Sigmoid colon (tissue), 3 donors: Measurements from ENCODE around the gene LRRC45.

Source experiments
- POLR2A ChIP-seq, 2 donors: fragments of 450-650 bp; IDR thresholded peaks; one replicate each; pipeline ENCODE4 v1.6.1; 2016; ENCODE audit warnings: antibody characterized with exemption in 2 of 2, mild to moderate bottlenecking in 2 of 2, moderate library complexity in 2 of 2
- TF ChIP-seq, protein P1 (sequence below), 4 experiments: fragments of 450-650 bp in 3 of 4; fragments of 200-600 bp in 1 of 4; IDR thresholded peaks; one replicate each; pipeline ENCODE4 v1.5.1; 2016 to 2019; ENCODE audit warnings: antibody characterized with exemption in 4 of 4, mild to moderate bottlenecking in 3 of 4, moderate library complexity in 2 of 4

DNA sequence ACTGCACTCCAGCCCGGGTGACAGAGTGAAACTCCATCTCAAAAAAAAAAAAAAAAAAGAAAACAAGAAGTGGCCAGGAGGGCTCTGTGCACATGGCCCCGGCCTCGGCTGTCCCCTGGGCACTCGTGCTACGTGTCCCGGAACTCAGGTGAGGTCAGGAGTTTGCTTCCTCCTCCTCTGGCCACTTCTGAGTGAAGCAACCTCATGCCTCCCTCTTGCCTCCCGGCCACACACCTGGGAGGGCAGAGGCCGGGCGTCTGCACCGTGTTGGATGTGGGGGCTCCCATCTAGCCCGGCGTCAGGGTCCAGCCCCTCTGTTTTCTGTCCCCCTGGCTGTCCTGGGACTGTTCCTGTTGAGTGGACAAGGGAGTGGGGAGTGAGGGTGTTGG lies 23.5 kb upstream of the LRRC45 start:
- TF ChIP-seq, protein P1, sequence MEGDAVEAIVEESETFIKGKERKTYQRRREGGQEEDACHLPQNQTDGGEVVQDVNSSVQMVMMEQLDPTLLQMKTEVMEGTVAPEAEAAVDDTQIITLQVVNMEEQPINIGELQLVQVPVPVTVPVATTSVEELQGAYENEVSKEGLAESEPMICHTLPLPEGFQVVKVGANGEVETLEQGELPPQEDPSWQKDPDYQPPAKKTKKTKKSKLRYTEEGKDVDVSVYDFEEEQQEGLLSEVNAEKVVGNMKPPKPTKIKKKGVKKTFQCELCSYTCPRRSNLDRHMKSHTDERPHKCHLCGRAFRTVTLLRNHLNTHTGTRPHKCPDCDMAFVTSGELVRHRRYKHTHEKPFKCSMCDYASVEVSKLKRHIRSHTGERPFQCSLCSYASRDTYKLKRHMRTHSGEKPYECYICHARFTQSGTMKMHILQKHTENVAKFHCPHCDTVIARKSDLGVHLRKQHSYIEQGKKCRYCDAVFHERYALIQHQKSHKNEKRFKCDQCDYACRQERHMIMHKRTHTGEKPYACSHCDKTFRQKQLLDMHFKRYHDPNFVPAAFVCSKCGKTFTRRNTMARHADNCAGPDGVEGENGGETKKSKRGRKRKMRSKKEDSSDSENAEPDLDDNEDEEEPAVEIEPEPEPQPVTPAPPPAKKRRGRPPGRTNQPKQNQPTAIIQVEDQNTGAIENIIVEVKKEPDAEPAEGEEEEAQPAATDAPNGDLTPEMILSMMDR (IDR thresholded peaks at IDR 0.05): no peak
- TF ChIP-seq POLR2A (IDR thresholded peaks at IDR 0.05): no peak
